IPS DF 6.9 (cell line): Measurements from ENCODE around the gene MGMT.

Experiments used
- DNase-seq: peaks from one replicate; pipeline ENCODE4 v3.0.0-alpha.2; 2013; ENCODE audit warnings: low read depth, low spot score
- H3K27ac ChIP-seq: one replicate; pipeline ENCODE4 v1.5.1; 2013; ENCODE audit warnings: low read length, control low read depth
- H3K27me3 ChIP-seq: 2 replicates; pipeline ENCODE4 v1.6.1; 2013; ENCODE audit warnings: mild to moderate bottlenecking, low read length; ENCODE audit not compliant: control insufficient read depth, insufficient read depth
- H3K36me3 ChIP-seq: 2 replicates; pipeline ENCODE4 v1.6.1; 2013; ENCODE audit warnings: low read length; ENCODE audit not compliant: control insufficient read depth, insufficient read depth
- H3K4me1 ChIP-seq: 2 replicates; pipeline ENCODE4 v1.6.1; 2013; ENCODE audit warnings: low read length; ENCODE audit not compliant: control insufficient read depth, insufficient read depth
- H3K4me3 ChIP-seq: 2 replicates; pipeline ENCODE4 v1.5.1; 2013; ENCODE audit warnings: mild to moderate bottlenecking, low read length
- H3K9me3 ChIP-seq: 2 replicates; pipeline ENCODE4 v1.6.1; 2013; ENCODE audit warnings: low read length, inconsistent platforms; ENCODE audit not compliant: control insufficient read depth, insufficient read depth
- WGBS: extraction: QIAGEN DNeasy Blood & Tissue Kit; methylation state at CpG from one replicate; pipeline ENCODE4 v1.1.7; 2013; ENCODE audit warnings: mixed read lengths, missing lambda C conversion rate; ENCODE audit not compliant: insufficient read length, insufficient coverage; 5-methylcytosine and 5-hydroxymethylcytosine counted together

MGMT gene

GRCh38 chr10:129780198-129780597 is 313.2 kb downstream of the MGMT start:
- Histone ChIP-seq H3K9me3 (no peaks in the 10 kb centered on the region), H3K4me3 (no peak overlapping the region)
- no CpG with 5 or more reads among the region's 6 CpGs for WGBS

GRCh38 chr10:129780901-129781795 is 314.1 kb downstream of the MGMT start:
- no peak overlapping the region for H3K27ac ChIP-seq
- no peak for DNase-seq
- H3K9me3 ChIP-seq = no peaks in the 10 kb centered on the region
- no CpG with 5 or more reads among the region's 20 CpGs for WGBS
- H3K27me3 ChIP-seq = no peaks in the 10 kb centered on the region
- no peaks in the 10 kb centered on the region for H3K4me1 ChIP-seq
- no peak overlapping the region for H3K4me3 ChIP-seq
- H3K36me3 ChIP-seq = no peaks in the 10 kb centered on the region

More at GRCh38 chr10:129780198-129780597, 313.2 kb downstream of the MGMT start:
- H3K27ac ChIP-seq = no peak overlapping the region
- DNase-seq = no peak
- no peaks in the 10 kb centered on the region for H3K4me1 ChIP-seq
- no peaks in the 10 kb centered on the region for H3K36me3 ChIP-seq
- H3K27me3 ChIP-seq = no peaks in the 10 kb centered on the region

GRCh38 chr10:129784291-129784690 is 317.2 kb downstream of the MGMT start:
- no CpG with 5 or more reads among the region's 6 CpGs for WGBS
- no peak for DNase-seq
- Histone ChIP-seq H3K27ac (no peak overlapping the region), H3K4me1 (no peaks in the 10 kb centered on the region; the same call in 1 of the 2 replicates), H3K27me3 (no peaks in the 10 kb centered on the region), H3K36me3 (no peaks in the 10 kb centered on the region), H3K4me3 (no peak overlapping the region), H3K9me3 (no peaks in the 10 kb centered on the region)

- no peaks in the 10 kb centered on the region; the same call in 1 of the 2 replicates for H3K4me1 ChIP-seq
- H3K27ac ChIP-seq = no peak overlapping the region
- H3K9me3 ChIP-seq = no peaks in the 10 kb centered on the region
- no peaks in the 10 kb centered on the region for H3K36me3 ChIP-seq
- no peak overlapping the region for H3K4me3 ChIP-seq
- no peak for DNase-seq
- no peaks in the 10 kb centered on the region for H3K27me3 ChIP-seq
- WGBS = no CpG with 5 or more reads among the region's 13 CpGs
Measured at GRCh38 chr10:129784891-129785290, 317.9 kb downstream of the MGMT start.

- H3K27me3 ChIP-seq = no peaks in the 10 kb centered on the region
- H3K27ac ChIP-seq = no peak overlapping the region
- H3K9me3 ChIP-seq = no peaks in the 10 kb centered on the region
- H3K4me1 ChIP-seq = no peaks in the 10 kb centered on the region; the same call in 1 of the 2 replicates
- H3K4me3 ChIP-seq = no peak overlapping the region
- WGBS = no CpG with 5 or more reads among the region's 16 CpGs
- DNase-seq = no peak
- H3K36me3 ChIP-seq = no peaks in the 10 kb centered on the region
Measured at GRCh38 chr10:129785536-129785981, 318.5 kb downstream of the MGMT start.

GRCh38 chr10:129786216-129786615 is 319.2 kb downstream of the MGMT start:
- no CpG with 5 or more reads among the region's 10 CpGs for WGBS

GRCh38 chr10:129787557-129787956 is 320.5 kb downstream of the MGMT start:
- no peak overlapping the region for H3K4me3 ChIP-seq
- H3K4me1 ChIP-seq = no peaks in the 10 kb centered on the region; the same call in 1 of the 2 replicates
- WGBS = no CpG with 5 or more reads among the region's 5 CpGs
- H3K27ac ChIP-seq = no peak overlapping the region
- H3K27me3 ChIP-seq = no peaks in the 10 kb centered on the region
- no peaks in the 10 kb centered on the region for H3K9me3 ChIP-seq
- no peaks in the 10 kb centered on the region for H3K36me3 ChIP-seq
- no peak for DNase-seq

More at GRCh38 chr10:129786216-129786615, 319.2 kb downstream of the MGMT start:
- Histone ChIP-seq H3K4me1 (no peaks in the 10 kb centered on the region; the same call in 1 of the 2 replicates), H3K4me3 (no peak overlapping the region), H3K9me3 (no peaks in the 10 kb centered on the region), H3K27ac (no peak overlapping the region), H3K27me3 (no peaks in the 10 kb centered on the region), H3K36me3 (no peaks in the 10 kb centered on the region)
- DNase-seq = no peak

GRCh38 chr10:129788215-129788614 is 321.2 kb downstream of the MGMT start:
- H3K27ac ChIP-seq = no peak overlapping the region
- no peak for DNase-seq
- H3K4me3 ChIP-seq = no peak overlapping the region
- no CpG with 5 or more reads among the region's 10 CpGs for WGBS
- no peaks in the 10 kb centered on the region for H3K27me3 ChIP-seq
- no peaks in the 10 kb centered on the region; the same call in 1 of the 2 replicates for H3K4me1 ChIP-seq
- no peaks in the 10 kb centered on the region for H3K9me3 ChIP-seq
- no peaks in the 10 kb centered on the region for H3K36me3 ChIP-seq

- Histone ChIP-seq H3K4me3 (no peak overlapping the region), H3K9me3 (no peaks in the 10 kb centered on the region), H3K4me1 (no peaks in the 10 kb centered on the region; the same call in 1 of the 2 replicates), H3K27ac (no peak overlapping the region), H3K27me3 (no peaks in the 10 kb centered on the region), H3K36me3 (no peaks in the 10 kb centered on the region)
- DNase-seq = no peak
- WGBS = no CpG with 5 or more reads among the region's 17 CpGs
Measured at GRCh38 chr10:129790715-129791446, 323.8 kb downstream of the MGMT start.

GRCh38 chr10:129792141-129792540 is 325.1 kb downstream of the MGMT start:
- Histone ChIP-seq H3K9me3 (no peaks in the 10 kb centered on the region), H3K27ac (no peak overlapping the region), H3K36me3 (no peaks in the 10 kb centered on the region), H3K27me3 (no peaks in the 10 kb centered on the region), H3K4me3 (no peak overlapping the region), H3K4me1 (no peaks in the 10 kb centered on the region)
- no peak for DNase-seq
- WGBS = no CpG with 5 or more reads among the region's 7 CpGs
